Superior temporal gyrus (tissue), 1 donor: ENCODE results near the gene RTTN.
"Not testable (repeated sequence)": the region's sequence is repeated elsewhere in the genome, so short reads cannot be mapped to it uniquely, and the experiment has no call there.

Experiments
- DNase-seq: peaks from one replicate; pipeline ENCODE4 v3.0.0-alpha.2; 2016; ENCODE audit errors: extremely low spot score

The RTTN gene

GRCh38 chr18:70149616-70150301 lies 55.7 kb downstream of the RTTN start:
- no peak for DNase-seq

GRCh38 chr18:70149156-70149555 lies 56.3 kb downstream of the RTTN start:
- no peak for DNase-seq

GRCh38 chr18:70148039-70148938 lies 57.2 kb downstream of the RTTN start:
- no peak for DNase-seq

DNA sequence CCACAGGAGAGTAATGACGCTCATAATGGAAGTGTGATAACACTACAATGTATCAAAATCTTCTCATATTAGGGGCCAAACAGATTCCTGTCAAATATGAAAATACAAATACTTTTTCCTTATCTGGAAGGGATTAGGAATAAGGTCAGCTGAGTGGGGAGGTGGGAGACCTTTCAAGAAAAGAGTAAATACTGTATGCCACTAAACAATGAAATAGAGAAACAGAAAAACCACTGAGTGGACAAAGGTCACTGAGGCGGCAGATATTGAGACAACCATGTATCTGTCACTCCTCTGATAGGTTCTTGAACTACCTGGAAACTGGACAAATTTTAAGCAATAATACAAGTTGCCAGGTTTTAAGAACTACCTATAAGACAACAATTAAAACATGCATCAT lies 59.3 kb downstream of the RTTN start:
- DNase-seq, result no peak

DNA sequence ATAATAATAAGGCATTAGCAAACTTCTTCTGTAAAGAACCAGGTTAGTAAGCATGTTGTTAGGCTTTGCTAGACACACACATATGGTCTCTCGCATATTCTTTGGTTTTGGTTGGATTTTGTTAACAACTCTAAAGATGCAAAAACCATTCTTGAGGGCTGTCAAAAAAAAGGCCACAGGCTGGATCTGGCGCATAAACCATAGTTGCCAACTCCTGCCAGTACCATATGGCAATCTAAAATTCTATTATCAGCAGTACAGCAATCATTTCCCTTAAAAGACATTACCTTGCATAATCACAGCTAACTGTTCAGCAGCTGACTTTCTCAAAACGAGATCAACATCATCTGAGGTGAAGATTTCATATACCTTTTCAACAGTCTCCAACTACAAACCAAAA lies 63.5 kb downstream of the RTTN start:
- no peak for DNase-seq

GRCh38 chr18:70139138-70139537 lies 66.3 kb downstream of the RTTN start:
- peak; percentile 85 for DNase-seq

- no peak for DNase-seq
These were observed 69.9 kb downstream of the RTTN start for GRCh38 chr18:70135604-70136003.

- no peak for DNase-seq
These were observed 72.5 kb downstream of the RTTN start for GRCh38 chr18:70132999-70133398.

GRCh38 chr18:70128271-70128670 lies 77.2 kb downstream of the RTTN start:
- no peak for DNase-seq

GRCh38 chr18:70127359-70127758 lies 78.1 kb downstream of the RTTN start:
- DNase-seq, result no peak

GRCh38 chr18:70126832-70127231 lies 78.7 kb downstream of the RTTN start:
- no peak for DNase-seq

GRCh38 chr18:70124139-70124538 lies 81.3 kb downstream of the RTTN start:
- no peak for DNase-seq

DNA sequence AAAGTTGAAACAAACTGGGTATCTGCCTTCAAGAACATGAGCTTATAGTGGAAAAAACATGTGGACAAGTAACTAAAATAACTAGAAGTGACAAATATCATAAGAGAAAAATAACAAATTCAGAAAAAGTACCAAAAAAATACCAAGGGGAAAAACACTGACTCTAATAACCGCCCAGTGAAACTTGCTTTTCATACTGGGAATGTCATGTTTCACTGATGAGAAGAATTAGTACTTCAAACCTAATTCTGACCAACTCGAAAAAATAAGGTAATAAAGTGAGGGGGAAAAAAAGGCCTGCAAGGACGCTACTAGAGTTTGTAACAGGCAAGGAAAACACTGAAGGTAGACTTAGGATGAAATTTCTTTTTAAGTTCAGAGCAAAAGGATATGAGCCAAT lies 83.6 kb downstream of the RTTN start:
- no peak for DNase-seq

GRCh38 chr18:70116949-70117348 lies 88.5 kb downstream of the RTTN start:
- DNase-seq, result no peak

DNA sequence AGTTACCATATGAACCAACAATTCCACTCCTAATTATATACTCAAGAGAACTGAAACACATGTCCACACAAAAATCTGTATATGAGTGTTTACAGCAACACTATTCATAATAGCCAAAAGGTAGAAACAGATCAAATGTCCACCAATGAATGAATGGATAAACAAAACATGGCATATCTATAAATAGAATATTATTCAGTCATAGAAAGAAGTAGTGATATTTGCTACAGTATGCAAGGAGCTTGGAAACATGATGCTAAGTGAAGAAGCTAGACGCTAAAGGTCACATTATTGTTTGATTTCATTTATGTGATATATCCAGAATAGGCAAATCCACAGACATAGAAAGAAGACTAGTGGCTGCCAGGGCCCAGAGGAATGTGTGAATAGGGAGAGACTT lies 92.0 kb downstream of the RTTN start:
- DNase-seq, result no peak

DNA sequence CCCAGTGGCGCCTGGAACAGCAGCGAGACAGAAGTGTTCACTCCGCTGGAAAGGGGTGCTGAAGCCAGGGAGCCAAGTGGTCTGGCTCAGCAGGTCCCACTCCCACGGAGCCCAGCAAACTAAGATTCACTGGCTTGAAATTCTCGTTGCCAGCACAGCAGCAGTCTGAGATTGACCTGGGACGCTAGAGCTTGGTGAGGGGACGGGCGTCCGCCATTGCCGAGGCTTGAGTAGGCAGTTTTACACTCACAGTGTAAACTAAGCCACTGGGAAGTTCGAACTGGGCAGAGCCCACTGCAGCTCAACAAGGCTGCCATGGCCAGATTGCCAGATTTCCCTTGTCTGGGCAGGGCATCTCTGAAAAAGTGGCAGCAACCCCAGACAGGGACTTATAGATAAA lies 94.8 kb downstream of the RTTN start:
- no peak for DNase-seq

DNA sequence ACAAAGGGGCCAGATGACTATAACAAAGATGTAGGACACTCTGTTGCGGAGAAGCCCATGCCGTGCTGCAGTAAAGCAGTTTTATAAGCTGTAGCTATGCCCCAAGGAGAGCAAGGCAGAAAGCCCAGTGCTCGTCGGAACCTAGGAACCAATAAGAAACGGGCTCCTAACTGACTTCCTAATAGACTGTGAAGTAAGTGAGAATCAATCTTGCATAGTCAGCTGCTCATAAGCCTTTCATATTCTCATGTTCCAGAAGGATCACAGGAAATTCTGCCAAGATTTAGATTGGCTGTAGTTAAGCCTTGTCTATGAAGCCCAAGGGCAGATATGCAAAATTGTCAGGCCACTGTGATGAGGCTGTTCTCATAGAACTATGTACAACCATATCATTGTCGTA lies 98.4 kb downstream of the RTTN start:
- DNase-seq, result no peak

DNA sequence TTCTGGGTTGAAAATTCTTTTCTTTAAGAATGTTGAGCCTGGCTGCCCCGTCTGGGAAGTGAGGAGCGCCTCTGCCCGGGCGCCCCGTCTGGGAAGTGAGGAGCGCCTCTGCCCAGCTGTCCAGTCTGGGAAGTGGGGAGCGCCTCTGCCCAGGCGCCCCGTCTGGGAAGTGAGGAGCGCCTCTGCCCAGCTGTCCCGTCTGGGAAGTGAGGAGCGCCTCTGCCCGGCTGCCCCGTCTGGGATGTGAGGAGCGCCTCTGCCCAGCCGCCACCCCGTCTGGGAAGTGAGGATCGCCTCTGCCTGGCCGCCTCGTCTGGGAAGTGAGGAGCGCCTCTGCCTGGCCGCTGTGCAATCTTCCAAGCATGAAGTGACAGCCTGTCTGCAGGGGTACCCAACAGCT lies 102.6 kb downstream of the RTTN start:
- not testable (repeated sequence) for DNase-seq

DNA sequence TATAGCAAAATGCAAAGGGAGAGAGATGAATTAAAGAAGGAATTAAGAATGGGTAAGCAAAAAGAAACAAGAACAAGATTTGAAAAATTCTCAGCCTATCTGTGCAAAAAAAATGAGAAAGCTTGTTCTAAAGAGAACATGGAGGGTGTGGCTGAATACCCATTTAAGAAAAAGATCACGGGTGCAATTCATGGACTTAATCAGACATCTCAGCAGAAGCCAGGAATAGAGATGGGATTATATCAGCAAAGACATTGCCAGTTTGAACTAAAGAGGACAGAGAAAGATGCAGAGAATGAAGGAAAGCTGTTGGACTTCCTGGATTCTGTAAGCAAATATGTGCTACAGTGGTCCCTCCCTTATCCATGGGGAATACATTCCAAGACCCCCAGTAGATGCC lies 115.6 kb downstream of the RTTN start:
- DNase-seq, result no peak

DNA sequence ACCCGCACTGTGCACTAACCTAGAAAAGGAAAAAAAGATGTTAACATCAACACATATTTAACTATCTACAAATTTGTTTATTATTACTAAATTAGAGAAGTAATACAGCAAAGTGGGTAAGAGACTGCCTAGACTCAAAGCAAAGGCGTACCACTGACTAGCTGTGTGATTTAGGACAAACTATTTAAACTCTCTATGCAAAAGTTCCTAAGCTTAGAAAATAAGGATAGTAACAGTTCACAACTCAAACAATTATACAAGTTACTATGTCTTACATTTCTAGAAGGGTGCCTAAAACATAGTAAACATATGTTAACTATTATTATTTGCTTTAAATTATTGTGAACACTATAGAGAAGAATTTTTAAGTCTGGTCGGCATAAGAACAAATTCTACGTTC lies 119.4 kb downstream of the RTTN start:
- no peak for DNase-seq

GRCh38 chr18:70085641-70086040 lies 119.8 kb downstream of the RTTN start:
- DNase-seq, result no peak

DNA sequence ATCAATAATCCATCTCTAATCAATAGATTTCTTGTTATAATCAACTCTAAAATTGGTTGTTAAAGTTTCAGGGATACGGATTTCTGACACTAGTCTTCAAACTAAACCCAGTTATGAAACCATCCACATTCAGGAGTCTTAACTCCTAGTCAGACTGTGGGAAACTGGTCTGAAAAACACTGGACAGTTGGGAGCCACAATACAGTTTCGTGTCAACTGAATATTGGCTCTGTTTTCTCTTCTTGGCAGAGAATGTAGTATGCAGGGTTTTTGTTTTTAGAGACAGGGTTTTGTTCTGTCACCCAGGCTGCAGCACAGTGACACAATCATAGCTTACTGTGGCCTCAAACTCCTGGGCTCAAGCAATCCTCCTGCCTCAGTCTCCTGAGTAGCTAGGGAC lies 123.1 kb downstream of the RTTN start:
- peak; percentile 50 for DNase-seq

DNA sequence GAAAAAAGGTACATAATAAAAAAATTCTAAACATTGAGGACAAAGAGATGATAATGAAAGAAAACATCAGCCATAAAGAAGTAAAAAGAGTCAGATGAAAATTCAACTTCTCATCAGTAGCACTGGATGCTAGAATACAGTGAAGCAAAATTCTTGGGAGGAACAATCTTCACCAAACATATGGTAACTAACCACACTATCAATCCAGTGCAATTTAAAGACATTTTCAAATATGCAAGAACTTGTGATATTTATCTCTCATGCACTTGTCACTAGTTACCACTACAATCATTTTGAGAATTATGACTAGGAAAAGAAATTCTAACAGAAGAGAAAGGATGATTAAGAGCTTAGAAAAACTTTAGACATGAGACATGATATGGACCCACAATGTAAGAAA lies 127.4 kb downstream of the RTTN start:
- no peak for DNase-seq
